Thyroid gland (tissue), 4 donors: ENCODE measurements around the gene NR2C1. TPM values are rescaled to one million over a fixed set of nuclear protein-coding genes. Genes with fewer than 3 reads are reported as not detected.

Source experiments
- DNase-seq, 2 donors: peaks; one replicate each; pipeline ENCODE4 v3.0.0-alpha.2; 2019
- H3K27ac ChIP-seq, 3 donors: fragments of 200-600 bp; sonication (generic); 1 replicate in 2 of 3; 2 replicates in 1 of 3; pipeline ENCODE4 v1.5.1; 2016 to 2019; ENCODE audit warnings: mild to moderate bottlenecking in 1 of 3, moderate library complexity in 1 of 3
- H3K27me3 ChIP-seq: fragments of 200-600 bp; sonication (generic); one replicate; pipeline ENCODE4 v1.5.1; 2019
- H3K36me3 ChIP-seq, 2 donors: fragments of 200-600 bp; sonication (generic); one replicate each; pipeline ENCODE4 v1.5.1; 2016 to 2019
- H3K4me1 ChIP-seq, 2 donors: fragments of 200-600 bp; sonication (generic); one replicate each; pipeline ENCODE4 v1.5.1; 2017 to 2019
- H3K4me3 ChIP-seq, 3 donors: fragments of 200-600 bp; sonication (generic); replicated peaks in 1 of 3; 1 replicate in 2 of 3; 2 replicates in 1 of 3; pipeline ENCODE4 v1.5.1; 2016; ENCODE audit warnings: mild to moderate bottlenecking in 1 of 3
- H3K9me3 ChIP-seq: fragments of 200-600 bp; sonication (generic); one replicate; pipeline ENCODE4 v1.5.1; 2017
- POLR2A ChIP-seq, 2 donors: fragments of 450-650 bp; IDR thresholded peaks; one replicate each; pipeline ENCODE4 v1.6.1; 2017; ENCODE audit warnings: antibody characterized with exemption in 2 of 2, mild to moderate bottlenecking in 2 of 2, moderate library complexity in 1 of 2
- WGBS, 2 donors: methylation state at CpG; one replicate each; pipeline ENCODE4 v1.1.5; 2017; 5-methylcytosine and 5-hydroxymethylcytosine counted together
- intact Hi-C: fragments of 100-400 bp; cut with DNase I; formaldehyde crosslinking; loops from one replicate; pipeline ENCODE4 v1.15.1; 2023
- total RNA-seq, 4 donors: library from RNA; depleted of rRNA; stranded (reverse); fragments of >200 nt; gene quantifications; one replicate each; pipeline ENCODE4 v1.2.3, GENCODE V29; 2016
- TF ChIP-seq, protein P1 (sequence below), 6 experiments: fragments of 200-600 bp in 3 of 6; fragments of 450-650 bp in 3 of 6; sonication (generic) in 3 of 6; IDR thresholded peaks; one replicate each; pipeline ENCODE4 v1.5.1; 2016 to 2019; ENCODE audit warnings: antibody characterized with exemption in 6 of 6, mild to moderate bottlenecking in 2 of 6, inconsistent platforms in 1 of 6, moderate library complexity in 1 of 6

NR2C1 gene
- total RNA-seq, 4 donors from 2014 or later: 69.6 to 248 (median 103) TPM

DNA sequence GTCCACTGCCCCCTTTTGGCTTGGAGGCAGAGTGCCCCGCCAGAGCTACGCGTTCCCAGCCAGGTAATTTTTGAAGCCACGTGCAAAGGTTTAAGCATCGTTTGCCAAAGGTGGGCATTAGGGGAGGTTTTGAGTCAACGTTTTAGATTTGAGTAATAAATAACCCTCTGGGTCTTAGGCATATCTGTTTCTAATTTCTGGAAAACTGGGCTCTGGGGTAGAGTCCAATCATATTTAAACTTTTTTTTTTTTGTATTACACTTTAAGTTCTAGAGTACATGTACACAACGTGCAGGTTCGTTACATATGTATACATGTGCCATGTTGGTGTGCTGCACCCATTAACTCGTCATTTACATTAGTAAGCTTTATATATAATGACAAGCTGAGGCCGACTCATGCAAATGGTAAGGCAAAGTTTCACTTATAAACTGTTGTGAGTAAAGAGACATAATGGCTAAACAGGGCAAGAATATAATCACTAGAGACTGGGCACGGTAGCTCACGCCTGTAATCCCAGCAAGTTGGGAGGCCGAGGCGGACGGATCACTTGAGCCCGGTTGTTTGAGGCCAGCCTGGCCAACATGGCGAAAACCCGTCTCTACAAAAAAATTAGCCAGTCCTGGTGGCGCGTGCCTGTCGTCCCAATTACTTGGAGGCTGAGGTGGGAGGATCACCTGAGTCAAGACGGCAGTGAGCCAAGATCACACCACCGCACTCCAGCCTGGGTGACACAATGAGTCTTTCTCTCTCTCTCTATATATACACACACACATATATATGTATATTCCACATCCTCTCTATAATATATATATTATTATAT is 491 bp upstream of the NR2C1 start:
- peak overlapping the region in 1 of 3 donors; percentile 83 for H3K27ac ChIP-seq
- no peaks in the 10 kb centered on the region for H3K9me3 ChIP-seq
- TF ChIP-seq, protein P1, sequence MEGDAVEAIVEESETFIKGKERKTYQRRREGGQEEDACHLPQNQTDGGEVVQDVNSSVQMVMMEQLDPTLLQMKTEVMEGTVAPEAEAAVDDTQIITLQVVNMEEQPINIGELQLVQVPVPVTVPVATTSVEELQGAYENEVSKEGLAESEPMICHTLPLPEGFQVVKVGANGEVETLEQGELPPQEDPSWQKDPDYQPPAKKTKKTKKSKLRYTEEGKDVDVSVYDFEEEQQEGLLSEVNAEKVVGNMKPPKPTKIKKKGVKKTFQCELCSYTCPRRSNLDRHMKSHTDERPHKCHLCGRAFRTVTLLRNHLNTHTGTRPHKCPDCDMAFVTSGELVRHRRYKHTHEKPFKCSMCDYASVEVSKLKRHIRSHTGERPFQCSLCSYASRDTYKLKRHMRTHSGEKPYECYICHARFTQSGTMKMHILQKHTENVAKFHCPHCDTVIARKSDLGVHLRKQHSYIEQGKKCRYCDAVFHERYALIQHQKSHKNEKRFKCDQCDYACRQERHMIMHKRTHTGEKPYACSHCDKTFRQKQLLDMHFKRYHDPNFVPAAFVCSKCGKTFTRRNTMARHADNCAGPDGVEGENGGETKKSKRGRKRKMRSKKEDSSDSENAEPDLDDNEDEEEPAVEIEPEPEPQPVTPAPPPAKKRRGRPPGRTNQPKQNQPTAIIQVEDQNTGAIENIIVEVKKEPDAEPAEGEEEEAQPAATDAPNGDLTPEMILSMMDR (IDR thresholded peaks at IDR 0.05): peak in 3 of 6 experiments; percentile 64 to 88 (median 74)
- TF ChIP-seq POLR2A (IDR thresholded peaks at IDR 0.05): no peak
- intact Hi-C loops: no loop called here
- H3K36me3 ChIP-seq: no peaks in the 10 kb centered on the region
- whole genome bisulfite sequencing, 2 donors: 59% methylated on average over 23 of the region's 23 CpGs
- no peaks in the 10 kb centered on the region for H3K27me3 ChIP-seq
- H3K4me1 ChIP-seq: peaks cover 8 to 21% of the 10 kb centered on the region in 2 donors
- H3K4me3 ChIP-seq: peak overlapping the region in 1 of 3 donors; percentile 89
- no peak for DNase-seq

GRCh38 chr12:95070378-95070777 is 3.0 kb downstream of the NR2C1 start:
- Histone ChIP-seq H3K4me1 (peaks cover 8 to 12% of the 10 kb centered on the region in 2 donors), H3K27me3 (no peaks in the 10 kb centered on the region), H3K4me3 (no peak overlapping the region), H3K27ac (no peak overlapping the region), H3K36me3 (peaks cover 6 to 13% of the 10 kb centered on the region in 2 donors), H3K9me3 (no peaks in the 10 kb centered on the region)
- no peak for DNase-seq
- intact Hi-C loops: no loop called here
- no peak for TF ChIP-seq POLR2A (IDR thresholded peaks at IDR 0.05)
- TF ChIP-seq, protein P1 (IDR thresholded peaks at IDR 0.05): no peak
- WGBS, 2 donors: 89 to 98% methylated on average over 1 of the region's 1 CpG

DNA sequence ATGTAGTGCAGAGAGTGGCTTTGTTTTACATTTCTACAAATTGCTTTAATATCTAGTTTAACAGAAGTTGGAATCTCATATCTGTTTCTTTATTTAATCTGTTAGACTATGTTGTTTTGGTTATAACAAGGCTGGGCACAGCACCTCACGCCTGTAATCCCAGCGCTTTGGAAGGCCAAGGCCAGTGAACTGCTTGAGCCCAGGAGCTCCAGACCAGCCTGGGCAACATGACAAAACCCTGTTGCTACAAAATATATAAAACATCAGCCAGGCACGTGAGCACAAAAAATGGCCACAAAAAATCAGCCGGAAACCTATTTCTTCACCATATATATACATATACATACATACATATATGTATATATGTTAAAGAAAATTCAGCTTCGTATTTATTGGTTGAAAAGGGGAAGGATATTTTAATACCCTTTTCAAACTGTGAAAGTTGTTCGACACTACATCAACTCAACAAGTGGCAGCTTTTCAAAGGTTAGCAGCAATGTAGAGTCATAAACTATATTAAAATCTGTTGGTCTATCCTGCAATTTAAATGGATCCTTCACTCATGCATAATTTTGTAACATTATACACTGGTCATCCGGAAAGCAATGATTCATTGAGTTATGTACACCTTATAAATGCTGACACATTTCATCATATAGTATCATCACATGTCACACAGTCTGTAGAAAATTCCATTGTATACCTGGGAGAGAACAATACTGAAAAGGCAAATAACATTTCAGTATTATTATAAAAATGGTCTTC is 7.1 kb downstream of the NR2C1 start:
- 95% methylated on average over 7 of the region's 7 CpGs for WGBS, 2 donors
- intact Hi-C loops: no loop called here
- no peak overlapping the region for H3K27ac ChIP-seq

GRCh38 chr12:95060951-95061350 is 12.5 kb downstream of the NR2C1 start:
- H3K27ac ChIP-seq: no peak overlapping the region
- TF ChIP-seq POLR2A (IDR thresholded peaks at IDR 0.05): no peak
- TF ChIP-seq, protein P1 (IDR thresholded peaks at IDR 0.05): no peak
- peaks cover 28 to 33% of the 10 kb centered on the region in 2 donors for H3K36me3 ChIP-seq
- H3K27me3 ChIP-seq: no peaks in the 10 kb centered on the region
- intact Hi-C loops: no loop called here
- 96% methylated on average over 1 of the region's 1 CpG for WGBS, 2 donors
- H3K4me1 ChIP-seq: peaks cover 0 to 5% of the 10 kb centered on the region in 2 donors
- no peak overlapping the region for H3K4me3 ChIP-seq
- DNase-seq: no peak
- no peaks in the 10 kb centered on the region for H3K9me3 ChIP-seq

More for the DNA sequence above, 7.1 kb downstream of the NR2C1 start:
- Histone ChIP-seq H3K4me1 (no peaks in the 10 kb centered on the region), H3K36me3 (peaks cover 20 to 25% of the 10 kb centered on the region in 2 donors), H3K4me3 (no peak overlapping the region), H3K9me3 (no peaks in the 10 kb centered on the region), H3K27me3 (no peaks in the 10 kb centered on the region)
- no peak for TF ChIP-seq POLR2A (IDR thresholded peaks at IDR 0.05)
- TF ChIP-seq, protein P1 (IDR thresholded peaks at IDR 0.05): no peak
- no peak for DNase-seq
